IMR-90 (cell line): ENCODE measurements around the gene ADAMTS17. TPM values are rescaled to one million over a fixed set of nuclear protein-coding genes. Genes with fewer than 3 reads are reported as not detected.

Source experiments
- ATAC-seq: fragments of 200-7000 bp; cut with Tn5 transposase; 2 replicates; pipeline ENCODE4 v1.9.1; 2020; ENCODE audit warnings: low read depth, mild to moderate bottlenecking, moderate library complexity
- BruUV-seq: library from RNA; stranded (reverse); fragments of 400-500 nt; replicated peaks from 2 replicates; lab custom pipeline; 2021; lab: Mats Ljungman, UMichigan
- CTCF ChIA-PET: fragments of 300-600 bp; formaldehyde crosslinking; extraction: SDS; loops from one replicate; lab custom pipeline; 2021; ENCODE audit warnings: antibody characterized with exemption; lab: Yijun Ruan, JAX
- POLR2A ChIA-PET: fragments of 300-600 bp; sonication (Branson Sonifier 250); formaldehyde crosslinking; loops from one replicate; lab custom pipeline; 2022; ENCODE audit warnings: antibody characterized with exemption; ENCODE audit not compliant: unreplicated experiment; lab: Charles Lee
- DNase-seq: peaks from one replicate; pipeline ENCODE4 v3.0.0; 2013
- H2AFZ ChIP-seq: replicated peaks from 2 replicates; pipeline ENCODE3; 2013; ENCODE audit warnings: low read length, mild to moderate bottlenecking; ENCODE audit not compliant: poor library complexity
- H2AK5ac ChIP-seq: 2 replicates; pipeline ENCODE4 v1.6.1; 2013; ENCODE audit warnings: low read depth, low read length, inconsistent platforms
- H2AK9ac ChIP-seq: replicated peaks from 2 replicates; pipeline ENCODE3; 2013; ENCODE audit warnings: mild to moderate bottlenecking, low read depth, low read length, moderate library complexity; ENCODE audit not compliant: poor library complexity
- H2BK120ac ChIP-seq: 2 replicates; pipeline ENCODE4 v1.6.1; 2013; ENCODE audit warnings: low read depth, low read length, inconsistent platforms
- H2BK15ac ChIP-seq: 3 replicates; pipeline ENCODE4 v1.6.1; 2013; ENCODE audit warnings: low read depth, low read length, inconsistent platforms
- H2BK20ac ChIP-seq: 2 replicates; pipeline ENCODE4 v1.6.1; 2013; ENCODE audit warnings: low read depth, mild to moderate bottlenecking, inconsistent platforms, low read length, moderate library complexity
- H2BK5ac ChIP-seq: 2 replicates; pipeline ENCODE4 v1.6.1; 2013; ENCODE audit warnings: mild to moderate bottlenecking, low read depth, low read length, inconsistent platforms; ENCODE audit not compliant: poor library complexity, severe bottlenecking
- H3K14ac ChIP-seq: replicated peaks from 2 replicates; pipeline ENCODE4 v1.6.1; 2013; ENCODE audit warnings: low read depth, low read length, inconsistent platforms
- H3K18ac ChIP-seq: 2 replicates; pipeline ENCODE4 v1.6.1; 2013; ENCODE audit warnings: low read depth, low read length, control low read depth
- H3K23ac ChIP-seq: 2 replicates; pipeline ENCODE4 v1.6.1; 2013; ENCODE audit warnings: low read depth, low read length, inconsistent platforms
- H3K27ac ChIP-seq: 2 replicates; pipeline ENCODE4 v1.5.1; 2013; ENCODE audit warnings: mild to moderate bottlenecking, control low read depth, low read length; ENCODE audit not compliant: insufficient read depth
- H3K27me3 ChIP-seq: 2 replicates; pipeline ENCODE4 v1.6.1; 2013; ENCODE audit warnings: low read length; ENCODE audit not compliant: control insufficient read depth, insufficient read depth
- H3K36me3 ChIP-seq: 2 replicates; pipeline ENCODE4 v1.6.1; 2013; ENCODE audit warnings: low read length, mixed read lengths; ENCODE audit not compliant: control insufficient read depth, insufficient read depth
- H3K4ac ChIP-seq: 2 replicates; pipeline ENCODE4 v1.6.1; 2013; ENCODE audit warnings: low read depth, low read length, inconsistent platforms
- H3K4me1 ChIP-seq: 2 replicates; pipeline ENCODE4 v1.6.1; 2013; ENCODE audit warnings: low read length, mixed read lengths; ENCODE audit not compliant: control insufficient read depth, insufficient read depth
- H3K4me2 ChIP-seq: 2 replicates; pipeline ENCODE4 v1.6.1; 2013; ENCODE audit warnings: low read depth, mild to moderate bottlenecking, control low read depth, low read length, moderate library complexity
- H3K4me3 ChIP-seq: 2 replicates; pipeline ENCODE4 v1.5.1; 2013; ENCODE audit warnings: low read depth, mild to moderate bottlenecking, control low read depth, low read length, moderate library complexity; ENCODE audit not compliant: insufficient read depth
- H3K56ac ChIP-seq: 2 replicates; pipeline ENCODE4 v1.6.1; 2013; ENCODE audit warnings: low read length, inconsistent platforms; ENCODE audit not compliant: insufficient read depth; ENCODE audit errors: extremely low read depth
- H3K79me1 ChIP-seq, 2 experiments: 2 replicates each; pipeline ENCODE4 v1.6.1; 2013; ENCODE audit warnings: low read length in 2 of 2, inconsistent platforms in 1 of 2, low read depth in 1 of 2
- H3K9ac ChIP-seq: 2 replicates; pipeline ENCODE4 v1.6.1; 2013; ENCODE audit warnings: low read depth, low read length, control low read depth
- H3K9me1 ChIP-seq: 2 replicates; pipeline ENCODE4 v1.6.1; 2013; ENCODE audit warnings: low read length, inconsistent platforms; ENCODE audit not compliant: insufficient read depth
- H3K9me3 ChIP-seq: 2 replicates; pipeline ENCODE4 v1.6.1; 2013; ENCODE audit warnings: low read length; ENCODE audit not compliant: control insufficient read depth, insufficient read depth
- H4K20me1 ChIP-seq: 2 replicates; pipeline ENCODE4 v1.6.1; 2013; ENCODE audit warnings: low read length, inconsistent platforms; ENCODE audit not compliant: insufficient read depth
- H4K5ac ChIP-seq: 2 replicates; pipeline ENCODE4 v1.6.1; 2013; ENCODE audit warnings: mild to moderate bottlenecking, low read depth, low read length, control low read depth
- H4K8ac ChIP-seq, 2 experiments: 2 replicates each; pipeline ENCODE4 v1.6.1; 2013; ENCODE audit warnings: low read depth in 2 of 2, low read length in 2 of 2, control low read depth in 1 of 2, inconsistent platforms in 1 of 2
- H4K91ac ChIP-seq: 2 replicates; pipeline ENCODE4 v1.6.1; 2013; ENCODE audit warnings: low read depth, low read length, inconsistent platforms; ENCODE audit not compliant: insufficient read depth
- BHLHE40 ChIP-seq: fragments of 150-350 bp; IDR thresholded peaks from 2 replicates; pipeline ENCODE4 v1.6.1; 2016; ENCODE audit warnings: mild to moderate bottlenecking, low read depth, low read length
- CEBPB ChIP-seq: IDR thresholded peaks from 2 replicates; pipeline ENCODE4 v1.6.1; 2012; ENCODE audit warnings: low read depth, low read length, improper control_type of control experiment
- CHD1 ChIP-seq: IDR thresholded peaks from 2 replicates; pipeline ENCODE4 v1.6.1; 2012; ENCODE audit warnings: low read depth, low read length, improper control_type of control experiment
- CTCF ChIP-seq: conservative IDR thresholded peaks from 2 replicates; pipeline ENCODE4 v1.5.1; 2012; ENCODE audit warnings: mild to moderate bottlenecking, low read depth, low read length, improper control_type of control experiment
- ELK1 ChIP-seq: fragments of 150-350 bp; IDR thresholded peaks from 2 replicates; pipeline ENCODE4 v1.6.1; 2016; ENCODE audit warnings: low read depth, mild to moderate bottlenecking, low read length, moderate library complexity, borderline replicate concordance
- FOS ChIP-seq: fragments of 150-350 bp; IDR thresholded peaks from 2 replicates; pipeline ENCODE4 v1.6.1; 2016; ENCODE audit warnings: low read depth, low read length
- MAFK ChIP-seq: IDR thresholded peaks from 2 replicates; pipeline ENCODE4 v1.6.1; 2012; ENCODE audit warnings: low read depth, low read length, improper control_type of control experiment
- MAZ ChIP-seq: IDR thresholded peaks from 2 replicates; pipeline ENCODE4 v1.6.1; 2012; ENCODE audit warnings: low read depth, mild to moderate bottlenecking, low read length, improper control_type of control experiment, moderate library complexity, borderline replicate concordance
- MXI1 ChIP-seq: IDR thresholded peaks from 2 replicates; pipeline ENCODE4 v1.6.1; 2012; ENCODE audit warnings: low read depth, mild to moderate bottlenecking, low read length, moderate library complexity, borderline replicate concordance
- NFE2L2 ChIP-seq: fragments of 150-350 bp; IDR thresholded peaks from 2 replicates; pipeline ENCODE4 v1.6.1; 2016; ENCODE audit warnings: low read depth, mild to moderate bottlenecking, low read length
- POLR2A ChIP-seq: IDR thresholded peaks from 2 replicates; pipeline ENCODE4 v1.6.1; 2012; ENCODE audit warnings: mild to moderate bottlenecking, low read depth, low read length
- RAD21 ChIP-seq: IDR thresholded peaks from 2 replicates; pipeline ENCODE4 v1.6.1; 2012; ENCODE audit warnings: low read length, improper control_type of control experiment
- RCOR1 ChIP-seq: IDR thresholded peaks from 2 replicates; pipeline ENCODE4 v1.6.1; 2012; ENCODE audit warnings: mild to moderate bottlenecking, low read length, improper control_type of control experiment; ENCODE audit not compliant: insufficient replicate concordance
- RFX5 ChIP-seq: IDR thresholded peaks from 2 replicates; pipeline ENCODE4 v1.8.0; 2012; ENCODE audit warnings: low read depth, mild to moderate bottlenecking, low read length, moderate library complexity
- SMC3 ChIP-seq: fragments of 150-350 bp; IDR thresholded peaks from 2 replicates; pipeline ENCODE4 v1.6.1; 2016; ENCODE audit warnings: low read depth, mild to moderate bottlenecking, antibody characterized with exemption, low read length, moderate library complexity
- USF2 ChIP-seq: fragments of 150-350 bp; IDR thresholded peaks from 2 replicates; pipeline ENCODE4 v1.6.1; 2017; ENCODE audit warnings: mild to moderate bottlenecking, antibody characterized with exemption, low read length, low read depth
- WGBS, 2 experiments: methylation state at CpG; one replicate each; pipeline versions ENCODE4 v1.1.5 to v1.1.7; 2013; ENCODE audit warnings: missing lambda C conversion rate in 2 of 2; ENCODE audit not compliant: insufficient read length in 1 of 2; ENCODE audit errors: extremely low coverage in 2 of 2; 5-methylcytosine and 5-hydroxymethylcytosine counted together
- dilution Hi-C: fragments of 300-500 bp; cut with HindIII; formaldehyde crosslinking; loops from one replicate; pipeline ENCODE4 v1.14.3; 2018; ENCODE audit warnings: low sequenced_read_pairs; ENCODE audit not compliant: unreplicated experiment
- in situ Hi-C: fragments of 300-500 bp; cut with MboI; formaldehyde crosslinking; loops from 3 replicates; pipeline ENCODE4 v1.14.3; 2019; ENCODE audit warnings: low sequenced_read_pairs, inconsistent platforms, mixed read lengths
- intact Hi-C: fragments of 100-400 bp; cut with micrococcal nuclease; formaldehyde crosslinking; loops from 2 replicates; pipeline ENCODE4 v1.10.0; 2022
- polyA plus RNA-seq, 3 experiments: library from polyadenylated mRNA; depleted of rRNA; stranded (reverse); fragments of >200 nt; gene quantifications; 2 replicates each; pipeline ENCODE4 v1.2.3, GENCODE V29; 2012; ENCODE audit warnings: low replicate concordance in 1 of 3
- total RNA-seq: library from RNA; depleted of rRNA; stranded (reverse); fragments of >200 nt; gene quantifications from 2 replicates; pipeline ENCODE4 v1.2.3, GENCODE V29; 2012

ADAMTS17 gene
- total and polyA plus RNA-seq, 2 of the 4 experiments (the other 2 are of a cell fraction) = 0.03 TPM; not detected in 1

GRCh38 chr15:100318880-100319279 is 22.9 kb downstream of the ADAMTS17 start:
- Histone ChIP-seq H3K4ac (no peak overlapping the region), H3K79me1 (no peaks in the 10 kb centered on the region), H3K18ac (no peak overlapping the region), H3K14ac (no peak overlapping the region), H2BK5ac (no peak overlapping the region), H2BK120ac (no peak overlapping the region), H3K27me3 (no peaks in the 10 kb centered on the region), H3K4me1 (no peaks in the 10 kb centered on the region), H3K4me2 (no peak overlapping the region), H3K23ac (no peak overlapping the region), H4K20me1 (no peaks in the 10 kb centered on the region), H3K9ac (no peak overlapping the region), H3K4me3 (no peak overlapping the region), H3K56ac (no peak overlapping the region), H2AK9ac (no peak overlapping the region), H2AK5ac (no peak overlapping the region), H2BK20ac (no peak overlapping the region), H4K5ac (no peak overlapping the region), H4K91ac (no peak overlapping the region), H2AFZ (no peak overlapping the region), H3K9me1 (no peaks in the 10 kb centered on the region), H3K27ac (no peak overlapping the region), H3K36me3 (no peaks in the 10 kb centered on the region), H3K9me3 (peaks cover 28% of the 10 kb centered on the region), H2BK15ac (no peak overlapping the region), H4K8ac (no peak overlapping the region)
- BruUV-seq = no TSS peak
- CTCF ChIA-PET = no interaction called here
- DNase-seq (no peak), ATAC-seq (no peak)
- no peak for TF ChIP-seq NFE2L2
- no peak for TF ChIP-seq RFX5
- no peak for TF ChIP-seq MAZ
- no peak for TF ChIP-seq RCOR1
- no peak for TF ChIP-seq FOS
- TF ChIP-seq RAD21 = no peak
- no peak for TF ChIP-seq CEBPB
- no peak for TF ChIP-seq USF2
- TF ChIP-seq ELK1 = no peak
- TF ChIP-seq SMC3 = no peak
- TF ChIP-seq BHLHE40 = no peak
- no peak for TF ChIP-seq MXI1
- TF ChIP-seq MAFK = no peak
- TF ChIP-seq POLR2A = no peak
- TF ChIP-seq CHD1 = no peak
- TF ChIP-seq CTCF = no peak
- dilution Hi-C loops (no loop called here), intact Hi-C loops (no loop called here), in situ Hi-C loops (no loop called here)
- 11% methylated on average over 1 of the region's 4 CpGs; no CpG with 5 or more reads in 1 of the 2 experiments for WGBS, 2 experiments
- POLR2A ChIA-PET = no interaction called here
